H1 (cell line): Measurements from ENCODE around the gene EML4. TPM values are rescaled to one million over a fixed set of nuclear protein-coding genes. Genes with fewer than 3 reads are reported as not detected.

Experiments used
- CTCF ChIA-PET: fragments of 300-600 bp; sonication (Branson Sonifier 250); formaldehyde crosslinking; loops from one replicate; lab custom pipeline; 2021; ENCODE audit not compliant: partially characterized antibody; lab: Charles Lee
- POLR2A ChIA-PET: fragments of 300-600 bp; sonication (Branson Sonifier 250); formaldehyde crosslinking; loops from one replicate; lab custom pipeline; 2021; ENCODE audit warnings: inconsistent platforms; ENCODE audit not compliant: partially characterized antibody; lab: Charles Lee
- DNase-seq, 2 experiments: peaks; one replicate each; pipeline versions ENCODE4 v3.0.0 to v3.0.0-alpha.2; 2010 to 2022; ENCODE audit warnings: low spot score in 2 of 2, low read depth in 1 of 2, mixed read lengths in 1 of 2
- FAIRE-seq: peaks from 2 replicates; lab custom pipeline; 2011; peaks lifted over from hg19 to GRCh38; lab: Jason Lieb, UNC
- H2AFZ ChIP-seq: 2 replicates; pipeline ENCODE4 v1.8.1; 2012; ENCODE audit warnings: low read length, inconsistent platforms
- H2AK5ac ChIP-seq: 2 replicates; pipeline ENCODE4 v1.6.1; 2013; ENCODE audit warnings: low read depth, low read length
- H2BK120ac ChIP-seq: replicated peaks from 2 replicates; pipeline ENCODE3; 2013; ENCODE audit warnings: low read depth, low read length, inconsistent platforms
- H2BK12ac ChIP-seq: 2 replicates; pipeline ENCODE4 v1.6.1; 2013; ENCODE audit warnings: low read depth, low read length
- H2BK15ac ChIP-seq: 2 replicates; pipeline ENCODE4 v1.6.1; 2013; ENCODE audit warnings: low read length
- H2BK20ac ChIP-seq: 2 replicates; pipeline ENCODE4 v1.6.1; 2013; ENCODE audit warnings: low read length
- H2BK5ac ChIP-seq: 2 replicates; pipeline ENCODE4 v1.6.1; 2013; ENCODE audit warnings: low read depth, low read length
- H3K14ac ChIP-seq: 2 replicates; pipeline ENCODE4 v1.6.1; 2013; ENCODE audit warnings: inconsistent platforms; ENCODE audit not compliant: insufficient read length
- H3K18ac ChIP-seq: 2 replicates; pipeline ENCODE4 v1.6.1; 2013; ENCODE audit warnings: low read length; ENCODE audit errors: extremely low read depth
- H3K23ac ChIP-seq: 2 replicates; pipeline ENCODE4 v1.6.1; 2013; ENCODE audit warnings: inconsistent platforms; ENCODE audit not compliant: insufficient read length
- H3K23me2 ChIP-seq: 2 replicates; pipeline ENCODE4 v1.6.1; 2013; ENCODE audit warnings: low read depth, low read length
- H3K27ac ChIP-seq: 2 replicates; pipeline ENCODE4 v1.6.1; 2011; ENCODE audit warnings: low read depth, low read length, inconsistent platforms
- H3K27me3 ChIP-seq, 4 experiments: replicated peaks in 1 of 4; 1 replicate in 1 of 4; 2 replicates in 3 of 4; pipeline versions ENCODE4 v1.6.1 to v1.8.1; 2011 to 2013; ENCODE audit warnings: low read length in 3 of 4, mild to moderate bottlenecking in 3 of 4, inconsistent platforms in 2 of 4, mixed read lengths in 2 of 4, moderate library complexity in 1 of 4; ENCODE audit not compliant: control insufficient read depth in 3 of 4, insufficient read depth in 3 of 4; ENCODE audit errors: extremely low read depth in 1 of 4
- H3K36me3 ChIP-seq, 4 experiments: 2 replicates each; pipeline versions ENCODE4 v1.6.1 to v1.8.1; 2011 to 2013; ENCODE audit warnings: mild to moderate bottlenecking in 4 of 4, low read length in 3 of 4, moderate library complexity in 2 of 4, control low read depth in 1 of 4, inconsistent platforms in 1 of 4; ENCODE audit not compliant: insufficient read depth in 4 of 4, control insufficient read depth in 2 of 4
- H3K4ac ChIP-seq: replicated peaks from 2 replicates; pipeline ENCODE3; 2013; ENCODE audit warnings: low read length, low read depth, mixed read lengths, inconsistent platforms; ENCODE audit not compliant: insufficient read length
- H3K4me1 ChIP-seq, 4 experiments: replicated peaks in 1 of 4; 1 replicate in 1 of 4; 2 replicates in 3 of 4; pipeline versions ENCODE4 v1.6.1 to v1.8.1; 2011 to 2013; ENCODE audit warnings: low read length in 3 of 4, inconsistent platforms in 2 of 4, mixed read lengths in 1 of 4; ENCODE audit not compliant: insufficient read depth in 4 of 4, control insufficient read depth in 3 of 4
- H3K4me2 ChIP-seq, 2 experiments: 2 replicates each; pipeline versions ENCODE4 v1.6.1 to v1.8.1; 2011 to 2013; ENCODE audit warnings: low read depth in 2 of 2, low read length in 2 of 2, control low read depth in 1 of 2, inconsistent platforms in 1 of 2, mild to moderate bottlenecking in 1 of 2; ENCODE audit not compliant: insufficient read depth in 1 of 2
- H3K4me3 ChIP-seq, 4 experiments: fragments of 200-600, 300-600 bp in 1 of 4; sonication (generic), shearing (Covaris generic), sonication (Bioruptor Twin) in 1 of 4; 2 replicates each; pipeline versions ENCODE4 v1.5.1 to v1.8.1; 2011 to 2016; ENCODE audit warnings: low read length in 4 of 4, low read depth in 3 of 4, control low read depth in 2 of 4, inconsistent platforms in 2 of 4, mild to moderate bottlenecking in 2 of 4, mixed read lengths in 1 of 4, moderate library complexity in 1 of 4; ENCODE audit not compliant: insufficient read depth in 2 of 4; ENCODE audit errors: extremely low read depth in 1 of 4
- H3K56ac ChIP-seq: replicated peaks from 2 replicates; pipeline ENCODE3; 2013; ENCODE audit warnings: low read depth, mild to moderate bottlenecking, mixed read lengths, low read length, inconsistent platforms; ENCODE audit not compliant: insufficient read length
- H3K79me1 ChIP-seq: 2 replicates; pipeline ENCODE4 v1.6.1; 2013; ENCODE audit warnings: low read depth, low read length, control low read depth
- H3K79me2 ChIP-seq, 2 experiments: 2 replicates each; pipeline versions ENCODE4 v1.6.1 to v1.8.1; 2012 to 2013; ENCODE audit warnings: low read length in 2 of 2, mild to moderate bottlenecking in 2 of 2, inconsistent platforms in 1 of 2; ENCODE audit not compliant: insufficient read depth in 2 of 2, control insufficient read depth in 1 of 2
- H3K9ac ChIP-seq, 4 experiments: replicated peaks in 1 of 4; 1 replicate in 1 of 4; 2 replicates in 3 of 4; pipeline versions ENCODE4 v1.6.1 to v1.8.1; 2011 to 2013; ENCODE audit warnings: low read depth in 3 of 4, low read length in 3 of 4, control low read depth in 2 of 4, mild to moderate bottlenecking in 2 of 4, moderate library complexity in 2 of 4, inconsistent platforms in 1 of 4; ENCODE audit errors: extremely low read depth in 1 of 4
- H3K9me3 ChIP-seq, 2 experiments: 2 replicates each; pipeline versions ENCODE4 v1.6.1 to v1.8.1; 2012 to 2013; ENCODE audit warnings: mild to moderate bottlenecking in 2 of 2, moderate library complexity in 2 of 2, control low read depth in 1 of 2, inconsistent platforms in 1 of 2, low read depth in 1 of 2, low read length in 1 of 2, mixed read lengths in 1 of 2; ENCODE audit not compliant: insufficient read depth in 2 of 2
- H4K20me1 ChIP-seq, 2 experiments: replicated peaks in 1 of 2; 2 replicates each; pipeline versions ENCODE3 to v1.8.1; 2011 to 2013; ENCODE audit warnings: inconsistent platforms in 2 of 2, low read length in 2 of 2, mild to moderate bottlenecking in 1 of 2; ENCODE audit not compliant: insufficient read depth in 2 of 2, control insufficient read depth in 1 of 2
- H4K5ac ChIP-seq: 2 replicates; pipeline ENCODE4 v1.6.1; 2013; ENCODE audit warnings: low read length, low read depth, mixed read lengths, inconsistent platforms; ENCODE audit not compliant: insufficient read length
- H4K8ac ChIP-seq: 2 replicates; pipeline ENCODE4 v1.8.0; 2013; ENCODE audit warnings: mild to moderate bottlenecking, moderate library complexity, low read length, inconsistent platforms; ENCODE audit not compliant: insufficient read depth; ENCODE audit errors: extremely low read depth
- H4K91ac ChIP-seq: replicated peaks from 2 replicates; pipeline ENCODE3; 2013; ENCODE audit warnings: low read length, mixed read lengths, inconsistent platforms; ENCODE audit not compliant: insufficient read length
- BACH1 ChIP-seq: IDR thresholded peaks from 2 replicates; pipeline ENCODE4 v1.6.1; 2012; ENCODE audit warnings: low read length, improper control_type of control experiment
- BRCA1 ChIP-seq: IDR thresholded peaks from 2 replicates; pipeline ENCODE4 v1.6.1; 2012; ENCODE audit warnings: low read depth, low read length, improper control_type of control experiment
- CHD1 ChIP-seq: IDR thresholded peaks from 2 replicates; pipeline ENCODE4 v1.6.1; 2012; ENCODE audit warnings: low read depth, low read length, improper control_type of control experiment
- E2F6 ChIP-seq: IDR thresholded peaks from 2 replicates; pipeline ENCODE4 v1.6.1; 2012; ENCODE audit warnings: inconsistent platforms
- FOSL1 ChIP-seq: IDR thresholded peaks from 2 replicates; pipeline ENCODE4 v1.6.1; 2011; ENCODE audit warnings: mild to moderate bottlenecking, low read depth, low read length, moderate library complexity; ENCODE audit not compliant: insufficient read depth
- HDAC6 ChIP-seq: IDR thresholded peaks from one replicate; pipeline ENCODE4 v1.7.1; 2012; ENCODE audit warnings: low read depth, mild to moderate bottlenecking, inconsistent platforms, low read length, moderate library complexity
- KDM5A ChIP-seq: fragments of 200-600 bp; IDR thresholded peaks from 2 replicates; pipeline ENCODE4 v1.7.1; 2012; ENCODE audit warnings: mild to moderate bottlenecking, low read length, inconsistent platforms, mixed read lengths
- POLR2AphosphoS5 ChIP-seq: IDR thresholded peaks from 2 replicates; pipeline ENCODE4 v1.6.1; 2011; ENCODE audit warnings: low read depth, low read length
- SAP30 ChIP-seq: fragments of 300-600 bp; sonication (generic); IDR thresholded peaks from 2 replicates; pipeline ENCODE4 v1.7.1; 2012; ENCODE audit warnings: low read length, moderate library complexity, mild to moderate bottlenecking, inconsistent platforms; ENCODE audit not compliant: insufficient read depth, insufficient replicate concordance
- SIN3A ChIP-seq, 2 experiments: IDR thresholded peaks in 1 of 2; conservative IDR thresholded peaks in 1 of 2; 2 replicates each; pipeline ENCODE4 v1.6.1; 2011 to 2012; ENCODE audit warnings: low read length in 2 of 2, improper control_type of control experiment in 1 of 2, low read depth in 1 of 2, mild to moderate bottlenecking in 1 of 2
- TAF1 ChIP-seq: IDR thresholded peaks from 2 replicates; pipeline ENCODE4 v1.6.1; 2011; ENCODE audit warnings: mild to moderate bottlenecking, low read depth, low read length
- TCF12 ChIP-seq: IDR thresholded peaks from 2 replicates; pipeline ENCODE4 v1.6.1; 2011; ENCODE audit warnings: low read depth, mild to moderate bottlenecking, low read length
- YY1 ChIP-seq: IDR thresholded peaks from 2 replicates; pipeline ENCODE4 v1.6.1; 2011; ENCODE audit warnings: low read depth, mild to moderate bottlenecking, low read length
- ZNF274 ChIP-seq: IDR thresholded peaks from 2 replicates; pipeline ENCODE4 v1.7.0; 2012; ENCODE audit warnings: low read length, borderline replicate concordance; ENCODE audit errors: extremely low read depth
- WGBS, 2 experiments: shearing (Covaris generic) in 1 of 2; methylation state at CpG; one replicate each; pipeline versions ENCODE4 v1.1.6 to v1.1.7; 2013 to 2015; ENCODE audit warnings: low lambda C conversion rate in 2 of 2, mixed read lengths in 2 of 2, inconsistent platforms in 1 of 2, low coverage in 1 of 2, missing lambda C conversion rate in 1 of 2; ENCODE audit not compliant: insufficient replicate concordance in 2 of 2, insufficient coverage in 1 of 2, insufficient read length in 1 of 2; ENCODE audit errors: extremely low coverage in 1 of 2, missing lambda C conversion rate in 1 of 2; 5-methylcytosine and 5-hydroxymethylcytosine counted together
- polyA plus RNA-seq, 7 experiments: library from polyadenylated mRNA; depleted of rRNA in 3 of 7; stranded (reverse) in 5 of 7; unstranded in 2 of 7; fragments of >200 nt in 5 of 7; fragments of 200-250 nt in 2 of 7; gene quantifications; 1 replicate in 5 of 7; 2 replicates in 1 of 7; 4 replicates in 1 of 7; pipeline versions ENCODE4 v1.2.1 to v1.2.3, GENCODE V29; 2011 to 2013; ENCODE audit warnings: missing spikeins in 2 of 7, mixed read lengths in 2 of 7
- total RNA-seq: library from RNA; stranded (reverse); fragmentation: NEBNext Ultra II Directional; extraction: Animal tissue kit (Norgen Biotek cat#: 25700); gene quantifications from 2 replicates; pipeline ENCODE4 v1.2.1, GENCODE V29; 2021

Gene EML4
- total and polyA plus RNA-seq, 2 of the 8 experiments (the other 6 are each of a cell fraction or from before 2014, with no cell fraction given), result 50.1 to 104 TPM

GRCh38 chr2:42342795-42343241 is 173.7 kb downstream of the EML4 start:
- DNase-seq, result no peak
- Histone ChIP-seq H2BK15ac (no peak overlapping the region), H3K56ac (no peak overlapping the region), H2AFZ (no peak overlapping the region), H4K8ac (no peak overlapping the region), H3K27me3 (no peaks in the 10 kb centered on the region), H2BK5ac (peak overlapping the region; percentile 12; the same call in 1 of the 2 replicates), H3K9me3 (no peaks in the 10 kb centered on the region), H3K23me2 (no peaks in the 10 kb centered on the region; the same call in 1 of the 2 replicates), H3K4me1 (peaks cover 0 to 6% (median 0%) of the 10 kb centered on the region in 4 experiments; a peak in 1 of 7 replicates), H3K4me3 (no peak overlapping the region), H3K9ac (no peak overlapping the region), H3K4ac (no peak overlapping the region), H4K20me1 (peaks cover 7% of the 10 kb centered on the region in 2 experiments), H4K5ac (no peak overlapping the region), H2BK20ac (no peak overlapping the region), H3K36me3 (no peaks in the 10 kb centered on the region; a peak in 1 of 8 replicates), H2BK12ac (no peak overlapping the region), H3K79me1 (peaks cover 21% of the 10 kb centered on the region), H3K23ac (no peak overlapping the region), H3K18ac (no peak overlapping the region), H2AK5ac (no peak overlapping the region), H3K4me2 (no peak overlapping the region), H3K27ac (no peak overlapping the region), H4K91ac (no peak overlapping the region), H2BK120ac (no peak overlapping the region), H3K14ac (no peak overlapping the region), H3K79me2 (peaks cover 0 to 33% of the 10 kb centered on the region in 2 experiments; a peak in 2 of 4 replicates)
- ChIA-PET POLR2A (interaction anchor here (0.6 to 1.9 kb wide), 4 partner anchors 10 to 415 kb away, joined by 4 to 5 read pairs (median 4); partner anchors contain the start of gene COX7A2L), CTCF (interaction anchor here (0.6 to 4.1 kb wide), 4 partner anchors 10 to 156 kb away, joined by 3 to 19 read pairs (median 3); no protein-coding TSS in a partner anchor)
- 89% methylated on average over 11 of the region's 11 CpGs; no CpG with 5 or more reads in 1 of the 2 experiments for WGBS, 2 experiments
- FAIRE-seq, result no peak
- TF ChIP-seq HDAC6 (no peak), YY1 (no peak), E2F6 (no peak), TAF1 (no peak), FOSL1 (no peak), SAP30 (no peak), ZNF274 (no peak), POLR2AphosphoS5 (no peak), SIN3A (conservative IDR thresholded peaks at IDR 0.05 in 1 of 2, IDR thresholded peaks at IDR 0.05 in 1 of 2; ENCODE audit: low read depth in 1 of 2, low read length in 2 of 2) (no peak), BACH1 (no peak), BRCA1 (no peak), KDM5A (no peak), TCF12 (no peak), CHD1 (no peak)
